IPS-15b (cell line): ENCODE results near the gene CALML4.
"Not testable (repeated sequence)": the region's sequence is repeated elsewhere in the genome, so short reads cannot be mapped to it uniquely, and the experiment has no call there.

Source experiments
- H3K27me3 ChIP-seq: one replicate; pipeline ENCODE4 v1.6.1; 2013; ENCODE audit warnings: low read length; ENCODE audit not compliant: control insufficient read depth, insufficient read depth
- H3K36me3 ChIP-seq: one replicate; pipeline ENCODE4 v1.6.1; 2013; ENCODE audit warnings: low read length; ENCODE audit not compliant: control insufficient read depth, insufficient read depth
- H3K4me1 ChIP-seq: one replicate; pipeline ENCODE4 v1.6.1; 2013; ENCODE audit warnings: mild to moderate bottlenecking, low read length; ENCODE audit not compliant: control insufficient read depth, insufficient read depth
- H3K4me3 ChIP-seq: one replicate; pipeline ENCODE4 v1.5.1; 2013; ENCODE audit warnings: low read depth, low read length
- H3K9ac ChIP-seq: one replicate; pipeline ENCODE4 v1.6.1; 2013; ENCODE audit warnings: low read depth, mild to moderate bottlenecking, low read length
- H3K9me3 ChIP-seq: one replicate; pipeline ENCODE4 v1.6.1; 2013; ENCODE audit warnings: mild to moderate bottlenecking, low read length; ENCODE audit not compliant: control insufficient read depth, insufficient read depth

CALML4 gene

GRCh38 chr15:68175526-68175925 is 29.6 kb downstream of the CALML4 start:
- Histone ChIP-seq H3K36me3 (no peaks in the 10 kb centered on the region), H3K27me3 (no peaks in the 10 kb centered on the region), H3K9ac (no peak overlapping the region), H3K4me1 (no peaks in the 10 kb centered on the region), H3K9me3 (no peaks in the 10 kb centered on the region), H3K4me3 (no peak overlapping the region)

DNA sequence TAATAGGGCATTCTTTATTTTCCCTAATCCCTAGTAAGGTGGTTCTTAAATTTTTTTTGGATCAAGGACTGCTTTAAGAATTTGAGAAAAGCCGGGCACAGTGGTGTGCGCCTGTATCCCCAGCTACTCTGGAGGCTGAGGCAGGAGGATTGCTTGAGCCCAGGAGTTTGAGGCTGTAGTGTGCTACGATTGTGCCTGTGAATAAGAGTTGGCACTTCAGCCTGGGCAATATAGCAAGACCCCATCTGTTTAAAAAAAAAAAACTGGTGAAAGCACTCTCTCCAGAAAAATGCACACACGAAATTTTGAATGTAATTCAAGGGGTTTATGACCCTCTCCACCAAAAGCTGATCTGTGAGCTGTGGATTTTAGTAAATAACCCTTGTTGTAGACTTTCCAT is 32.0 kb downstream of the CALML4 start:
- Histone ChIP-seq H3K36me3 (no peaks in the 10 kb centered on the region), H3K9me3 (no peaks in the 10 kb centered on the region), H3K4me3 (no peak overlapping the region), H3K4me1 (no peaks in the 10 kb centered on the region), H3K27me3 (no peaks in the 10 kb centered on the region), H3K9ac (no peak overlapping the region)

- not testable (repeated sequence) for H3K4me1 ChIP-seq, H3K27me3 ChIP-seq, H3K36me3 ChIP-seq, H3K9ac ChIP-seq, H3K4me3 ChIP-seq, H3K9me3 ChIP-seq
Observed at GRCh38 chr15:68172037-68172436, 33.1 kb downstream of the CALML4 start.

DNA sequence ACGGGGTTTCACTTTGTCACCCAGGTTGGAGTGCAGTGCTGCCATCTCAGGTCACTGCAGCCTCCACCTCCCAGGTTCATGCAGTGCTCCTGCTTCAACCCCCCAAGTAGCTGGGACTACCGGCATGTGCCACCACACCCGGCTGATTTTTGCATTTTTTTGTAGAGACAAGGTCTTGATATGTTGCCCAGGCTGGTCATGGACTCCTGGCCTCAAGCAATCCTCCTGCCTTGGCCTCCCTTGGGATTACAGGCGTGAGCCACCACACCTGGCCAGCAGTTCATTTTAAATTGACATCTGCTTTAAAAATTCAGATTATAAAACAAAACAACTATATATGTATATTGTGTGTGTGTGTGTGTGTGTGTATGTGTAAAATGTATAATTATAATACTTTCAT is 38.3 kb downstream of the CALML4 start:
- Histone ChIP-seq H3K27me3 (no peaks in the 10 kb centered on the region), H3K36me3 (no peaks in the 10 kb centered on the region), H3K9me3 (no peaks in the 10 kb centered on the region), H3K4me1 (no peaks in the 10 kb centered on the region), H3K4me3 (no peak overlapping the region), H3K9ac (no peak overlapping the region)

DNA sequence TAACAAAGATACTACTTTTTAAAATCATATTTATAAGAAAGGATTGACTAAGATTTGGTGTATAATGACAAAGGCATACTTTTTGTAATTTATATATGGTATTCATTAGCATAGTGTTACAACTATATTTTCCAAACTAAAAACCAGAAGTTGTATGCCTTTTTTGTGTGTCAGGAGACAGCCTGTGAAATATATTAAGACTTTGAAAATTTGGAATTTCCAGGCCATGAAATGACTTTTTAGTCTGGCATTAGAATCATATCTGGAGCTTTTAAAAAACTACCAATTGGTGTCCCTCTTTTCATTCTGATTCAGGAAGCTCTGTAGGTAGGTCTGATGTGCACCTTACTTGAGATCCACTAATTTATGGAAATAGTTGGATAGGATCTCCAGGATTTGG is 41.9 kb downstream of the CALML4 start:
- H3K27me3 ChIP-seq: no peaks in the 10 kb centered on the region
- no peak overlapping the region for H3K4me3 ChIP-seq
- no peaks in the 10 kb centered on the region for H3K9me3 ChIP-seq
- no peaks in the 10 kb centered on the region for H3K4me1 ChIP-seq
- H3K36me3 ChIP-seq: no peaks in the 10 kb centered on the region
- no peak overlapping the region for H3K9ac ChIP-seq

GRCh38 chr15:68158046-68158628 is 47.0 kb downstream of the CALML4 start:
- Histone ChIP-seq H3K9ac (no peak overlapping the region), H3K9me3 (no peaks in the 10 kb centered on the region), H3K36me3 (no peaks in the 10 kb centered on the region), H3K4me1 (no peaks in the 10 kb centered on the region), H3K4me3 (no peak overlapping the region), H3K27me3 (no peaks in the 10 kb centered on the region)

DNA sequence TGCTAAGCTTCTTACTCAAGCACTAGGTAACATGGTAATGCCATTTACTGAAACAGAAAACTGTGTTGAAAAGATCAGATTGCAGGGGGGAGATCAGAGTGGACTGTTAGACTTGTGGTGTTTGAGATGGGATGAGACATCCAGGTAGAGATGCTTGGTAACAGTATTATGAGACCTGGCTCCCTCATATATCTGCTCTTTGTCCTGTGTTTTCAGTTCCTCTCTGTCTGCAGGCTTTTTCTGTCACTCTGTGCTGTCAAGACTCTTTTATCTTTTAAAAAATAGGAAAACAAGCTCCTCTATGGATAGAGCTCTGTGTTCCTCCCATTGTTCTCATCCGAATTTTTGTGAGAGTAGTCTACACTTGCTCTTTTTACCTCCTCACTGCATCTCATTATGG is 48.1 kb downstream of the CALML4 start:
- no peaks in the 10 kb centered on the region for H3K36me3 ChIP-seq
- no peak overlapping the region for H3K9ac ChIP-seq
- no peaks in the 10 kb centered on the region for H3K9me3 ChIP-seq
- H3K4me1 ChIP-seq: no peaks in the 10 kb centered on the region
- H3K27me3 ChIP-seq: no peaks in the 10 kb centered on the region
- no peak overlapping the region for H3K4me3 ChIP-seq

DNA sequence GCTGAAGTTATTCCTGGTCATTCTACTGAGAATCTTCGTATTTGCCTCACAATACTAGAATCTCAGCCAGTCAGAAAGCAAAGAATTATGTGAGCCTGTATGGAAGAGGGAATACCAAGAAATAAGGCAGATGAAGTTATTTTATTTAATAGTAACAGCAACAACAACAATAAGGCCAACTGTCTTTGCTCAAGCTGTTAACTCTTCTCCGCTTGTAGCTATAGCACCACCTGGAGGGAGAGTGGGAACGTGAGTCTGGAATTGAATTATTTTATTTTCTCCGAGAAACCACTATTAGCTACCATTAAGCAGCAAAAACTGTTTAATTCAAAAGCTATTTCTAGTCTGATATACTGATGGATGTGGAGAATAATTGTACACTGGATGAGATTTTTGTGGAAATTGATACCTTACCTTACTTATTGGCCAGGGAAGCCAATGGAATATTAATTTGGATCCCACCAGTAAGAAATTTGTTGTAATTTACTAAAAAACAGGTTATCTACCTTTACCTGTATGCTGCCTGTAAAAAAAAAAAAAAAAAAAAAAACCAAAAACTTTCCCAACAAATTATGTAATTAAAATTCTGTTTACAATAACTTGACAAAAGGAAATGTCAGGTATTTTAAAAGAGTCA is 50.1 kb downstream of the CALML4 start:
- no peak overlapping the region for H3K9ac ChIP-seq
- H3K4me1 ChIP-seq: no peaks in the 10 kb centered on the region
- H3K9me3 ChIP-seq: no peaks in the 10 kb centered on the region
- H3K36me3 ChIP-seq: no peaks in the 10 kb centered on the region
- no peaks in the 10 kb centered on the region for H3K27me3 ChIP-seq
- no peak overlapping the region for H3K4me3 ChIP-seq

DNA sequence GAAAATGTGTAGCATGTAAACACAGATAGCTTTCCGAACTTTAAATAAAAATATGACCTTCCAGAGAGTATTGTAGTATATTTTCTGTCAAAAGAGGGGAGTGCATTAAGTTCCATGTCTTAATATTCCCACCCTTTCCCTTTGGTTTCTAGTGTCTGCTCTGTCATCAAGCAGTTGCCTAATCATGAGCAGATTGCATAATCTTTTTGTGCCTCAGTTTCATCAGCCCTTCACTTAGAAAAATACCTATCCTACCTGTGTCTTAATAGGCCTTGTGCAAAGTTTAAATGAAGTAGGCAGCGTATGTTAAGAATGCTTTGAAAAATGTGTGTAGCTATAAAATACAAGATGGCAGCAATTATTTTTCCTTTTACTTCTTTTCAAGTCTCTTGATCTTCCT is 52.8 kb downstream of the CALML4 start:
- Histone ChIP-seq H3K4me3 (no peak overlapping the region), H3K27me3 (no peaks in the 10 kb centered on the region), H3K36me3 (no peaks in the 10 kb centered on the region), H3K9ac (no peak overlapping the region), H3K4me1 (no peaks in the 10 kb centered on the region), H3K9me3 (no peaks in the 10 kb centered on the region)

DNA sequence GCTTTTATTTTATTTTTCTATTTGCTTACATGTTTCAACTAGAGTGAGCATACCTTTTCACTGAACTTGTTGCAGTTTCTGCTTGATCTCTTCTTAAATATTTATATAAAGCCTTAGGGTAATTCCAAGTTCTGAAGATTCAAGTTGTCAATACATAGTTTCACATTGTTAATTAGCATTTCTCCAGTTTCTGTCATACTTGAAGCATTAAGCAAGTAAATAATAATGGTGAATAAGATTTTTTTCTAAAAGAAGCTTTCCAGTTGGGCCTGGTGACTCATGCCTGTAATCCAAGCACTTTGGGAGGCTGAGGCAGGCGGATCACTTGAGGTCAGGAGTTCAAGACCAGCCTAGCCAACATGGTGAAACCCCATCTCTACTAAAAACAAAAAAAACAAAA is 53.9 kb downstream of the CALML4 start:
- no peaks in the 10 kb centered on the region for H3K27me3 ChIP-seq
- no peak overlapping the region for H3K9ac ChIP-seq
- H3K36me3 ChIP-seq: no peaks in the 10 kb centered on the region
- H3K9me3 ChIP-seq: no peaks in the 10 kb centered on the region
- H3K4me1 ChIP-seq: no peaks in the 10 kb centered on the region
- H3K4me3 ChIP-seq: no peak overlapping the region

- Histone ChIP-seq H3K27me3 (no peaks in the 10 kb centered on the region), H3K4me3 (no peak overlapping the region), H3K4me1 (no peaks in the 10 kb centered on the region), H3K9me3 (no peaks in the 10 kb centered on the region), H3K36me3 (no peaks in the 10 kb centered on the region), H3K9ac (no peak overlapping the region)
Observed at GRCh38 chr15:68150187-68150586, 54.9 kb downstream of the CALML4 start.

GRCh38 chr15:68149059-68149458 is 56.1 kb downstream of the CALML4 start:
- H3K27me3 ChIP-seq: no peaks in the 10 kb centered on the region
- H3K9me3 ChIP-seq: no peaks in the 10 kb centered on the region
- H3K4me3 ChIP-seq: no peak overlapping the region
- H3K9ac ChIP-seq: no peak overlapping the region
- H3K36me3 ChIP-seq: no peaks in the 10 kb centered on the region
- H3K4me1 ChIP-seq: no peaks in the 10 kb centered on the region
